Spleen (tissue), 11 donors: ENCODE measurements around the gene LDAH. TPM values are rescaled to one million over a fixed set of nuclear protein-coding genes. Genes with fewer than 3 reads are reported as not detected.

Experiments used
- DNase-seq: peaks from one replicate; pipeline ENCODE4 v3.0.0-alpha.2; 2020
- H3K27ac ChIP-seq, 8 donors: fragments of 200-600 bp; sonication (generic) in 7 of 8; 1 replicate in 4 of 8; 2 replicates in 4 of 8; pipeline versions ENCODE4 v1.5.0 to v1.8.0; 2016 to 2021; ENCODE audit warnings: inconsistent platforms in 4 of 8, mild to moderate bottlenecking in 4 of 8, moderate library complexity in 1 of 8
- H3K27me3 ChIP-seq, 7 donors: fragments of 200-600 bp; sonication (generic) in 6 of 7; replicated peaks in 1 of 7; 1 replicate in 4 of 7; 2 replicates in 3 of 7; pipeline versions ENCODE4 v1.5.0 to v1.8.0; 2016 to 2021; ENCODE audit warnings: inconsistent platforms in 3 of 7, mild to moderate bottlenecking in 1 of 7
- H3K36me3 ChIP-seq, 6 donors: fragments of 200-600 bp; sonication (generic) in 5 of 6; 1 replicate in 4 of 6; 2 replicates in 2 of 6; pipeline versions ENCODE4 v1.5.0 to v1.8.0; 2016 to 2021; ENCODE audit warnings: inconsistent platforms in 2 of 6
- H3K4me1 ChIP-seq, 6 donors: fragments of 200-600 bp; sonication (generic) in 5 of 6; 1 replicate in 3 of 6; 2 replicates in 3 of 6; pipeline versions ENCODE4 v1.5.0 to v1.8.0; 2016 to 2021; ENCODE audit warnings: inconsistent platforms in 3 of 6
- H3K4me3 ChIP-seq, 8 donors: fragments of 200-600 bp; sonication (generic) in 7 of 8; 1 replicate in 4 of 8; 2 replicates in 4 of 8; pipeline versions ENCODE4 v1.5.0 to v1.8.0; 2016 to 2021; ENCODE audit warnings: inconsistent platforms in 4 of 8, mild to moderate bottlenecking in 4 of 8, moderate library complexity in 2 of 8
- H3K9me3 ChIP-seq, 8 donors: fragments of 200-600 bp; sonication (generic) in 7 of 8; 1 replicate in 4 of 8; 2 replicates in 4 of 8; pipeline versions ENCODE4 v1.5.0 to v1.8.0; 2016 to 2021; ENCODE audit warnings: inconsistent platforms in 4 of 8
- POLR2A ChIP-seq, 3 donors: fragments of 450-650 bp; IDR thresholded peaks; one replicate each; pipeline ENCODE4 v1.5.1; 2017; ENCODE audit warnings: antibody characterized with exemption in 3 of 3, mild to moderate bottlenecking in 1 of 3
- POLR2AphosphoS5 ChIP-seq, 3 donors: sonication (generic); formaldehyde crosslinking; IDR thresholded peaks; one replicate each; pipeline ENCODE4 v1.5.1; 2017; ENCODE audit warnings: antibody characterized with exemption in 3 of 3
- WGBS, 5 donors: extraction: QIAGEN DNeasy Blood & Tissue Kit in 3 of 5; methylation state at CpG; one replicate each; pipeline versions ENCODE4 v1.1.5 to v1.1.7; 2013 to 2018; 5-methylcytosine and 5-hydroxymethylcytosine counted together
- intact Hi-C: fragments of 100-400 bp; cut with DNase I; formaldehyde crosslinking; loops from one replicate; pipeline ENCODE4 v1.15.0; 2023; ENCODE audit warnings: low total_unique reads
- polyA plus RNA-seq, 3 donors: library from polyadenylated mRNA; stranded (reverse); fragments of 200-250 nt; gene quantifications; one replicate each; pipeline ENCODE4 v1.2.1, GENCODE V29; 2013
- total RNA-seq, 7 donors: library from RNA; depleted of rRNA in 3 of 7; stranded (reverse); fragments of >200 nt in 3 of 7; fragmentation: NEBNext Ultra II Directional in 4 of 7; extraction: Animal tissue kit (Norgen Biotek cat#: 25700) in 4 of 7; gene quantifications; one replicate each; pipeline versions ENCODE4 v1.1.0 to v1.2.1, GENCODE V29; 2016 to 2021
- TF ChIP-seq, protein P1 (sequence below), 11 experiments: fragments of 200-600 bp in 7 of 11; fragments of 450-650 bp in 4 of 11; sonication (generic) in 4 of 11; IDR thresholded peaks in 8 of 11; conservative IDR thresholded peaks in 3 of 11; 1 replicate in 7 of 11; 2 replicates in 4 of 11; pipeline versions ENCODE4 v1.4.0 to v1.8.0; 2016 to 2021; ENCODE audit warnings: antibody characterized with exemption in 11 of 11, inconsistent platforms in 4 of 11, mild to moderate bottlenecking in 1 of 11
- donor health status: healthy with polysubstance abuse.
- donor health status: DM: no; HTN: no; CAD: no; lungs with moderate emphysema.
- donor health status: DM: no; HTN: no; CAD: no.
- donor health status: Bipolar disorder and iron deficiency.
- donor health status: healthy.
- donor health status: DM: no; HTN: no; CAD: no.
- donor health status: DM: yes; HTN: yes; CAD: no.

Gene LDAH
- total and polyA plus RNA-seq, 10 donors = 5.8 to 33.2 (median 21.1) TPM

DNA sequence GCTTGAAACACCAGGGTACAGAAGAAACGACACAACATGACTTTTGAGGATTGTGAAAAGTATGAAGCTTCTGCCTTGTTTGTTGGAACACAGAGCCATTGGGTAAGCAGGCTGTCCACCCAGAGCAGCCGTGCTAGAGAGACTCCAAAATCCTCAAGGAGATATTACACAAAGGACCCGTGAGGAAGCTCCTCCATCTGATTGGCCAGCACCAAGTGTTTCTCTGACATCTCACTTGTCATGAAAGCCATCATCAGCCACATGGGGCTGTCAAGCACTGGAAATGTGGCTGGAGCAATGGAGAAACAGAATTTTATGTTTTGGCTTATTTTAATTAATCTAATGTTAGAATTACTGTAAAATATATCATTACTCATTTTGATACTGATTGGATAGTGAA, 29.8 kb upstream of the LDAH start:
- peaks cover 0 to 9% (median 0%) of the 10 kb centered on the region in 7 donors for H3K27me3 ChIP-seq
- intact Hi-C loops = no loop called here
- DNase-seq = no peak
- H3K36me3 ChIP-seq = no peaks in the 10 kb centered on the region
- no peak overlapping the region for H3K27ac ChIP-seq
- no peak overlapping the region for H3K4me3 ChIP-seq
- no peaks in the 10 kb centered on the region for H3K4me1 ChIP-seq
- WGBS, 5 donors = 66 to 83% (median 76%) methylated on average over 3 of the region's 3 CpGs
- TF ChIP-seq POLR2AphosphoS5 (IDR thresholded peaks at IDR 0.05) (no peak), POLR2A (IDR thresholded peaks at IDR 0.05) (no peak)
- TF ChIP-seq, protein P1, sequence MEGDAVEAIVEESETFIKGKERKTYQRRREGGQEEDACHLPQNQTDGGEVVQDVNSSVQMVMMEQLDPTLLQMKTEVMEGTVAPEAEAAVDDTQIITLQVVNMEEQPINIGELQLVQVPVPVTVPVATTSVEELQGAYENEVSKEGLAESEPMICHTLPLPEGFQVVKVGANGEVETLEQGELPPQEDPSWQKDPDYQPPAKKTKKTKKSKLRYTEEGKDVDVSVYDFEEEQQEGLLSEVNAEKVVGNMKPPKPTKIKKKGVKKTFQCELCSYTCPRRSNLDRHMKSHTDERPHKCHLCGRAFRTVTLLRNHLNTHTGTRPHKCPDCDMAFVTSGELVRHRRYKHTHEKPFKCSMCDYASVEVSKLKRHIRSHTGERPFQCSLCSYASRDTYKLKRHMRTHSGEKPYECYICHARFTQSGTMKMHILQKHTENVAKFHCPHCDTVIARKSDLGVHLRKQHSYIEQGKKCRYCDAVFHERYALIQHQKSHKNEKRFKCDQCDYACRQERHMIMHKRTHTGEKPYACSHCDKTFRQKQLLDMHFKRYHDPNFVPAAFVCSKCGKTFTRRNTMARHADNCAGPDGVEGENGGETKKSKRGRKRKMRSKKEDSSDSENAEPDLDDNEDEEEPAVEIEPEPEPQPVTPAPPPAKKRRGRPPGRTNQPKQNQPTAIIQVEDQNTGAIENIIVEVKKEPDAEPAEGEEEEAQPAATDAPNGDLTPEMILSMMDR (IDR thresholded peaks at IDR 0.05 in 8 of 11, conservative IDR thresholded peaks at IDR 0.05 in 3 of 11) = no peak
- H3K9me3 ChIP-seq = no peaks in the 10 kb centered on the region

DNA sequence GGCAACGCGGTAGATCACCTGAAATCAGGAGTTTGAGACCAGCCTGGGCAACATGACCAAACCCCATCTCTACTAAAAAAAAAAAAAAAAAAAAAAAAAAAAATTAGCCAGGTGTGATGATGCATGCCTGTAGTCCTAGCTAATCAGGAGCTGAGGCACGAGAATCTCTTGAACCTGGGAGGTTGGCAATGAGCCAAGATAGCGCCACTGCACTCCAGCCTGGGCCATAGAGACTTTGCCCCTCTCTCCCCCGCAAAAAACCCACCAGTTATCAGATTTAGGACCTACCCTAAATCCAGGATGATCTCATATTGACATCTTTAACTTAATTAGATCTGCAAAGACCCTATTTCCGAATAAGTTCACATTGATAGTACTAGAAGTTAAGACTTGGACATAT, 29.2 kb upstream of the LDAH start:
- Histone ChIP-seq H3K9me3 (no peaks in the 10 kb centered on the region), H3K27me3 (peaks cover 0 to 9% (median 0%) of the 10 kb centered on the region in 7 donors), H3K4me1 (no peaks in the 10 kb centered on the region), H3K4me3 (no peak overlapping the region), H3K36me3 (no peaks in the 10 kb centered on the region), H3K27ac (no peak overlapping the region)
- WGBS, 5 donors = 81 to 91% (median 86%) methylated on average over 6 of the region's 6 CpGs
- TF ChIP-seq POLR2AphosphoS5 (IDR thresholded peaks at IDR 0.05) (no peak), POLR2A (IDR thresholded peaks at IDR 0.05) (no peak)
- TF ChIP-seq, protein P1 (IDR thresholded peaks at IDR 0.05 in 8 of 11, conservative IDR thresholded peaks at IDR 0.05 in 3 of 11) = no peak
- no peak for DNase-seq
- intact Hi-C loops = no loop called here

- no peaks in the 10 kb centered on the region for H3K36me3 ChIP-seq
- H3K4me3 ChIP-seq = no peak overlapping the region
- no peak for TF ChIP-seq POLR2A (IDR thresholded peaks at IDR 0.05)
- no peak for TF ChIP-seq POLR2AphosphoS5 (IDR thresholded peaks at IDR 0.05)
- TF ChIP-seq, protein P1 (IDR thresholded peaks at IDR 0.05 in 8 of 11, conservative IDR thresholded peaks at IDR 0.05 in 3 of 11) = no peak
- DNase-seq = no peak
- intact Hi-C loops = no loop called here
- H3K9me3 ChIP-seq = peaks cover 0 to under 1% (median 0%) of the 10 kb centered on the region in 8 donors
- no peaks in the 10 kb centered on the region for H3K4me1 ChIP-seq
- H3K27ac ChIP-seq = no peak overlapping the region
- peaks cover 0 to 42% (median 0%) of the 10 kb centered on the region in 7 donors for H3K27me3 ChIP-seq
- 75 to 91% (median 86%) methylated on average over 2 of the region's 2 CpGs for WGBS, 5 donors
Measured at GRCh38 chr2:20844246-20844645, 21.3 kb upstream of the LDAH start.

GRCh38 chr2:20839052-20839451, 16.2 kb upstream of the LDAH start:
- WGBS, 5 donors = 81 to 97% (median 88%) methylated on average over 1 of the region's 1 CpG
- TF ChIP-seq POLR2A (IDR thresholded peaks at IDR 0.05) (no peak), POLR2AphosphoS5 (IDR thresholded peaks at IDR 0.05) (no peak)
- TF ChIP-seq, protein P1 (IDR thresholded peaks at IDR 0.05 in 8 of 11, conservative IDR thresholded peaks at IDR 0.05 in 3 of 11) = no peak
- intact Hi-C loops = no loop called here
- H3K9me3 ChIP-seq = peaks cover 0 to 5% (median 0%) of the 10 kb centered on the region in 8 donors
- no peak overlapping the region for H3K4me3 ChIP-seq
- no peak overlapping the region for H3K27ac ChIP-seq
- H3K27me3 ChIP-seq = peaks cover 0 to 62% (median 0%) of the 10 kb centered on the region in 7 donors
- DNase-seq = no peak
- no peaks in the 10 kb centered on the region for H3K36me3 ChIP-seq
- H3K4me1 ChIP-seq = no peaks in the 10 kb centered on the region
